ENCODE data around the gene CIDEB.

CIDEB gene

GRCh38 chr14:24279301-24280186, 28.2 kb downstream of the CIDEB start:
- H3K4me1 Mint-ChIP-seq (ENCODE audit: low read depth) = peaks cover 22% of the 10 kb centered on the region
- peak overlapping the region; percentile 70 for H3K27ac Mint-ChIP-seq
- peak overlapping the region; percentile 14 for H3K4me3 Mint-ChIP-seq
- H3K27me3 Mint-ChIP-seq (ENCODE audit: low read depth) = peaks cover 5% of the 10 kb centered on the region
- H3K36me3 Mint-ChIP-seq (ENCODE audit: low read depth) = peaks cover 2% of the 10 kb centered on the region
- H3K9me3 Mint-ChIP-seq = no peaks in the 10 kb centered on the region

- Mint-ChIP-seq H3K27me3 (ENCODE audit: low read depth) (no peaks in the 10 kb centered on the region), H3K27ac (peak overlapping the region; percentile 39), H3K9me3 (no peaks in the 10 kb centered on the region), H3K36me3 (ENCODE audit: low read depth) (peaks cover 2% of the 10 kb centered on the region), H3K4me3 (no peak overlapping the region), H3K4me1 (ENCODE audit: low read depth) (peaks cover 32% of the 10 kb centered on the region)
These were observed 29.4 kb downstream of the CIDEB start for GRCh38 chr14:24278424-24278823.

- no peak overlapping the region for H3K27ac Mint-ChIP-seq
- no peak overlapping the region for H3K4me3 Mint-ChIP-seq
- H3K27me3 Mint-ChIP-seq (ENCODE audit: low read depth) = no peaks in the 10 kb centered on the region
- H3K4me1 Mint-ChIP-seq (ENCODE audit: low read depth) = peaks cover 36% of the 10 kb centered on the region
- peaks cover 2% of the 10 kb centered on the region for H3K36me3 Mint-ChIP-seq (ENCODE audit: low read depth)
- H3K9me3 Mint-ChIP-seq = no peaks in the 10 kb centered on the region
These were observed 30.0 kb downstream of the CIDEB start for GRCh38 chr14:24277606-24278321.

GRCh38 chr14:24277071-24277470, 30.7 kb downstream of the CIDEB start:
- Mint-ChIP-seq H3K9me3 (no peaks in the 10 kb centered on the region), H3K36me3 (ENCODE audit: low read depth) (peaks cover 2% of the 10 kb centered on the region), H3K27me3 (ENCODE audit: low read depth) (no peaks in the 10 kb centered on the region), H3K4me3 (no peak overlapping the region), H3K27ac (peak overlapping the region; percentile 37), H3K4me1 (ENCODE audit: low read depth) (peaks cover 43% of the 10 kb centered on the region)

GRCh38 chr14:24274101-24274543, 33.7 kb downstream of the CIDEB start:
- Mint-ChIP-seq H3K27ac (peak overlapping the region; percentile 87), H3K4me3 (peak overlapping the region; percentile 33), H3K9me3 (no peaks in the 10 kb centered on the region), H3K27me3 (ENCODE audit: low read depth) (no peaks in the 10 kb centered on the region), H3K36me3 (ENCODE audit: low read depth) (peaks cover 10% of the 10 kb centered on the region), H3K4me1 (ENCODE audit: low read depth) (peaks cover 51% of the 10 kb centered on the region)

- H3K27me3 Mint-ChIP-seq (ENCODE audit: low read depth) = no peaks in the 10 kb centered on the region
- peak overlapping the region; percentile 41 for H3K4me3 Mint-ChIP-seq
- no peaks in the 10 kb centered on the region for H3K9me3 Mint-ChIP-seq
- H3K27ac Mint-ChIP-seq = peak overlapping the region; percentile 87
- H3K36me3 Mint-ChIP-seq (ENCODE audit: low read depth) = peaks cover 12% of the 10 kb centered on the region
- peaks cover 47% of the 10 kb centered on the region for H3K4me1 Mint-ChIP-seq (ENCODE audit: low read depth)
These were observed 34.3 kb downstream of the CIDEB start for GRCh38 chr14:24273422-24273998.

- Mint-ChIP-seq H3K27me3 (ENCODE audit: low read depth) (no peaks in the 10 kb centered on the region), H3K36me3 (ENCODE audit: low read depth) (peaks cover 12% of the 10 kb centered on the region), H3K27ac (peak overlapping the region; percentile 96), H3K4me3 (peak overlapping the region; percentile 93), H3K9me3 (no peaks in the 10 kb centered on the region), H3K4me1 (ENCODE audit: low read depth) (peaks cover 44% of the 10 kb centered on the region)
These were observed 35.3 kb downstream of the CIDEB start for GRCh38 chr14:24272467-24272866.

GRCh38 chr14:24271834-24272263, 35.9 kb downstream of the CIDEB start:
- Mint-ChIP-seq H3K27me3 (ENCODE audit: low read depth) (no peaks in the 10 kb centered on the region), H3K4me3 (peak overlapping the region; percentile 93), H3K4me1 (ENCODE audit: low read depth) (peaks cover 40% of the 10 kb centered on the region), H3K27ac (peak overlapping the region; percentile 96), H3K9me3 (no peaks in the 10 kb centered on the region), H3K36me3 (ENCODE audit: low read depth) (peaks cover 15% of the 10 kb centered on the region)

- Mint-ChIP-seq H3K4me3 (peak within 1 kb of the TSS; percentile 93), H3K9me3 (no peaks in the 10 kb centered on the region), H3K27ac (peak within 1 kb of the TSS; percentile 96), H3K36me3 (ENCODE audit: low read depth) (peaks cover 21% of the 10 kb centered on the region), H3K4me1 (ENCODE audit: low read depth) (peaks cover 39% of the 10 kb centered on the region), H3K27me3 (ENCODE audit: low read depth) (no peaks in the 10 kb centered on the region)
These were observed 36.5 kb downstream of the CIDEB start, which contains the start of gene RABGGTA for GRCh38 chr14:24271134-24271833. RABGGTA (minus strand) TSS chr14:24271597; CDS start chr14:24271115, 482 bp downstream.

- Mint-ChIP-seq H3K4me3 (peak overlapping the region; percentile 93), H3K27me3 (ENCODE audit: low read depth) (no peaks in the 10 kb centered on the region), H3K27ac (peak overlapping the region; percentile 95), H3K36me3 (ENCODE audit: low read depth) (peaks cover 24% of the 10 kb centered on the region), H3K4me1 (ENCODE audit: low read depth) (peaks cover 39% of the 10 kb centered on the region), H3K9me3 (no peaks in the 10 kb centered on the region)
These were observed 37.1 kb downstream of the CIDEB start for GRCh38 chr14:24270537-24271133.

- Mint-ChIP-seq H3K27me3 (ENCODE audit: low read depth) (no peaks in the 10 kb centered on the region), H3K27ac (no peak overlapping the region), H3K9me3 (no peaks in the 10 kb centered on the region), H3K4me3 (peak overlapping the region; percentile 26), H3K4me1 (ENCODE audit: low read depth) (peaks cover 37% of the 10 kb centered on the region), H3K36me3 (ENCODE audit: low read depth) (peaks cover 24% of the 10 kb centered on the region)
These were observed 37.8 kb downstream of the CIDEB start for GRCh38 chr14:24269910-24270536.

GRCh38 chr14:24269368-24269767, 38.4 kb downstream of the CIDEB start:
- Mint-ChIP-seq H3K27me3 (ENCODE audit: low read depth) (no peaks in the 10 kb centered on the region), H3K27ac (no peak overlapping the region), H3K4me1 (ENCODE audit: low read depth) (peaks cover 35% of the 10 kb centered on the region), H3K4me3 (no peak overlapping the region), H3K36me3 (ENCODE audit: low read depth) (peaks cover 27% of the 10 kb centered on the region), H3K9me3 (no peaks in the 10 kb centered on the region)

- H3K4me1 Mint-ChIP-seq (ENCODE audit: low read depth) = peaks cover 24% of the 10 kb centered on the region
- no peaks in the 10 kb centered on the region for H3K27me3 Mint-ChIP-seq (ENCODE audit: low read depth)
- no peaks in the 10 kb centered on the region for H3K9me3 Mint-ChIP-seq
- H3K36me3 Mint-ChIP-seq (ENCODE audit: low read depth) = peaks cover 27% of the 10 kb centered on the region
- no peak overlapping the region for H3K4me3 Mint-ChIP-seq
- H3K27ac Mint-ChIP-seq = no peak overlapping the region
These were observed 39.6 kb downstream of the CIDEB start for GRCh38 chr14:24268225-24268624.

All from T-helper 1 cell treated with Interleukin-12 subunit alpha and Interleukin-12 subunit beta and Interleukin-4 antibody, amounts not matched to agents 30 μg/mL and 1 μg/mL, for 36 hours (primary cell).